B cell (primary cell): Measurements from ENCODE around the gene ZSWIM2.
"Not testable (repeated sequence)": the region's sequence is repeated elsewhere in the genome, so short reads cannot be mapped to it uniquely, and the experiment has no call there.

Experiments
- EZH2 ChIP-seq: IDR thresholded peaks from 2 replicates; pipeline ENCODE4 v1.6.1; 2012; ENCODE audit warnings: borderline replicate concordance, low read depth, mild to moderate bottlenecking, moderate library complexity, low read length; ENCODE audit not compliant: insufficient read depth, poor library complexity, severe bottlenecking
- TF ChIP-seq, protein P1 (sequence below): fragments of 200-600 bp; IDR thresholded peaks from one replicate; pipeline ENCODE4 v1.8.0; 2022; ENCODE audit warnings: antibody characterized with exemption, mild to moderate bottlenecking

DNA sequence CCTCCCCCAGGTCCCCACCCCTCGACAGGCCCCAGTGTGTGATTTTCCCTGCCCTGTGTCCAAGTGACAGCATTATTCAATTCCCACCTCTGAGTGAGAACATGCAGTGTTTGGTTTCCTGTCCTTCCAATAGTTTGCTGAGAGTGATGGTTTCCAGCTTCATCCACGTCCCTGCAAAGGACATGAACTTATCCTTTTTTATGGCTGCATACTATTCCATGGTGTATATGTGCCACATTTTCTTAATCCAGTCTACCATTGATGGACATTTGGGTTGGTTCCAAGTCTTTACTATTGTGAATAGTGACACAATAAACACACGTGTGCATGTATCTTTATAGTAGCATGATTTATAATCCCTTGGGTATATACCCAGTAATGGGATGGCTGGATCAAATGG, 47.2 kb upstream of the ZSWIM2 start:
- TF ChIP-seq, protein P1, sequence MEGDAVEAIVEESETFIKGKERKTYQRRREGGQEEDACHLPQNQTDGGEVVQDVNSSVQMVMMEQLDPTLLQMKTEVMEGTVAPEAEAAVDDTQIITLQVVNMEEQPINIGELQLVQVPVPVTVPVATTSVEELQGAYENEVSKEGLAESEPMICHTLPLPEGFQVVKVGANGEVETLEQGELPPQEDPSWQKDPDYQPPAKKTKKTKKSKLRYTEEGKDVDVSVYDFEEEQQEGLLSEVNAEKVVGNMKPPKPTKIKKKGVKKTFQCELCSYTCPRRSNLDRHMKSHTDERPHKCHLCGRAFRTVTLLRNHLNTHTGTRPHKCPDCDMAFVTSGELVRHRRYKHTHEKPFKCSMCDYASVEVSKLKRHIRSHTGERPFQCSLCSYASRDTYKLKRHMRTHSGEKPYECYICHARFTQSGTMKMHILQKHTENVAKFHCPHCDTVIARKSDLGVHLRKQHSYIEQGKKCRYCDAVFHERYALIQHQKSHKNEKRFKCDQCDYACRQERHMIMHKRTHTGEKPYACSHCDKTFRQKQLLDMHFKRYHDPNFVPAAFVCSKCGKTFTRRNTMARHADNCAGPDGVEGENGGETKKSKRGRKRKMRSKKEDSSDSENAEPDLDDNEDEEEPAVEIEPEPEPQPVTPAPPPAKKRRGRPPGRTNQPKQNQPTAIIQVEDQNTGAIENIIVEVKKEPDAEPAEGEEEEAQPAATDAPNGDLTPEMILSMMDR, result not testable (repeated sequence)
- TF ChIP-seq EZH2, result not testable (repeated sequence)
